Ovary (tissue), 9 donors: ENCODE data around the gene DCBLD1. TPM values are rescaled to one million over a fixed set of nuclear protein-coding genes. Genes with fewer than 3 reads are reported as not detected.

Source experiments
- DNase-seq, 5 donors: peaks; one replicate each; pipeline ENCODE4 v3.0.0-alpha.2; 2019 to 2020
- H3K27ac ChIP-seq, 2 donors: fragments of 200-600 bp; one replicate each; pipeline versions ENCODE4 v1.5.1 to v1.8.0; 2019 to 2022
- H3K27me3 ChIP-seq: fragments of 200-600 bp; one replicate; pipeline ENCODE4 v1.8.0; 2022
- H3K36me3 ChIP-seq: fragments of 200-600 bp; sonication (generic); one replicate; pipeline ENCODE4 v1.5.1; 2019
- H3K4me1 ChIP-seq: one replicate; pipeline ENCODE4 v1.8.1; 2013; ENCODE audit warnings: mild to moderate bottlenecking, moderate library complexity; ENCODE audit not compliant: insufficient read depth
- H3K4me3 ChIP-seq: fragments of 200-600 bp; sonication (generic); one replicate; pipeline ENCODE4 v1.5.1; 2017
- H3K9me3 ChIP-seq, 2 donors: fragments of 200-600 bp in 1 of 2; sonication (generic) in 1 of 2; one replicate each; pipeline versions ENCODE4 v1.5.1 to v1.8.1; 2013 to 2019; ENCODE audit warnings: mild to moderate bottlenecking in 1 of 2, moderate library complexity in 1 of 2
- EP300 ChIP-seq: sonication (generic); formaldehyde crosslinking; IDR thresholded peaks from one replicate; pipeline ENCODE4 v1.6.1; 2017; ENCODE audit warnings: antibody characterized with exemption
- POLR2A ChIP-seq: fragments of 450-650 bp; IDR thresholded peaks from one replicate; pipeline ENCODE4 v1.6.1; 2017; ENCODE audit warnings: antibody characterized with exemption, mild to moderate bottlenecking, moderate library complexity
- WGBS, 3 donors: extraction: QIAGEN DNeasy Blood & Tissue Kit in 1 of 3; methylation state at CpG; one replicate each; pipeline versions ENCODE4 v1.1.5 to v1.1.7; 2013 to 2017; 5-methylcytosine and 5-hydroxymethylcytosine counted together
- intact Hi-C, 4 donors: fragments of 100-400 bp; cut with DNase I; formaldehyde crosslinking; loops; one replicate each; pipeline versions ENCODE4 v1.11.0 to v1.15.1; 2022 to 2023
- polyA plus RNA-seq, 2 donors: library from polyadenylated mRNA; stranded (reverse); fragments of 200-250 nt in 1 of 2; fragments of 350-450 nt in 1 of 2; fragmentation: Illumina TruSeq in 1 of 2; extraction: RNeasy Lipid Tissue Mini Kit (QIAGEN cat#74804) in 1 of 2; gene quantifications; one replicate each; pipeline ENCODE4 v1.2.3, GENCODE V29; 2013 to 2014
- total RNA-seq, 7 donors: library from RNA; depleted of rRNA in 2 of 7; stranded (reverse); fragments of >200 nt in 2 of 7; fragmentation: NEBNext Ultra II Directional in 3 of 7; extraction: Animal tissue kit (Norgen Biotek cat#: 25700) in 3 of 7; gene quantifications; one replicate each; pipeline versions ENCODE4 v1.1.0 to v1.2.4, GENCODE V29; 2016 to 2023
- TF ChIP-seq, protein P1 (sequence below), 3 donors: fragments of 450-650 bp in 2 of 3; fragments of 200-600 bp in 1 of 3; IDR thresholded peaks; one replicate each; pipeline versions ENCODE4 v1.5.1 to v1.8.0; 2016 to 2022; ENCODE audit warnings: antibody characterized with exemption in 3 of 3, mild to moderate bottlenecking in 1 of 3
- donor health status: DM: no; HTN: no; CAD: no; lungs with moderate emphysema.
- donor health status: DM: no; HTN: no; CAD: no.
- donor health status: Bipolar disorder and iron deficiency.
- donor health status: DM: yes; HTN: yes; CAD: no.
- donor health status: DM: no; HTN: no; CAD: no.
- donor health status: DM: yes; HTN: yes; CAD: no.

Gene DCBLD1
- total and polyA plus RNA-seq, 9 donors = 2.3 to 9.2 (median 3.3) TPM

- TF ChIP-seq, protein P1, sequence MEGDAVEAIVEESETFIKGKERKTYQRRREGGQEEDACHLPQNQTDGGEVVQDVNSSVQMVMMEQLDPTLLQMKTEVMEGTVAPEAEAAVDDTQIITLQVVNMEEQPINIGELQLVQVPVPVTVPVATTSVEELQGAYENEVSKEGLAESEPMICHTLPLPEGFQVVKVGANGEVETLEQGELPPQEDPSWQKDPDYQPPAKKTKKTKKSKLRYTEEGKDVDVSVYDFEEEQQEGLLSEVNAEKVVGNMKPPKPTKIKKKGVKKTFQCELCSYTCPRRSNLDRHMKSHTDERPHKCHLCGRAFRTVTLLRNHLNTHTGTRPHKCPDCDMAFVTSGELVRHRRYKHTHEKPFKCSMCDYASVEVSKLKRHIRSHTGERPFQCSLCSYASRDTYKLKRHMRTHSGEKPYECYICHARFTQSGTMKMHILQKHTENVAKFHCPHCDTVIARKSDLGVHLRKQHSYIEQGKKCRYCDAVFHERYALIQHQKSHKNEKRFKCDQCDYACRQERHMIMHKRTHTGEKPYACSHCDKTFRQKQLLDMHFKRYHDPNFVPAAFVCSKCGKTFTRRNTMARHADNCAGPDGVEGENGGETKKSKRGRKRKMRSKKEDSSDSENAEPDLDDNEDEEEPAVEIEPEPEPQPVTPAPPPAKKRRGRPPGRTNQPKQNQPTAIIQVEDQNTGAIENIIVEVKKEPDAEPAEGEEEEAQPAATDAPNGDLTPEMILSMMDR (IDR thresholded peaks at IDR 0.05) = no peak
- TF ChIP-seq EP300 = no peak
- TF ChIP-seq POLR2A = no peak
- intact Hi-C loops = no loop called here
- H3K9me3 ChIP-seq = no peaks in the 10 kb centered on the region
- H3K4me1 ChIP-seq = no peaks in the 10 kb centered on the region
- no peaks in the 10 kb centered on the region for H3K36me3 ChIP-seq
- no peak overlapping the region for H3K27ac ChIP-seq
- no peak overlapping the region for H3K4me3 ChIP-seq
- 74 to 89% (median 85%) methylated on average over 4 of the region's 4 CpGs for WGBS, 3 donors
- no peak for DNase-seq
- no peaks in the 10 kb centered on the region for H3K27me3 ChIP-seq
Observed at GRCh38 chr6:117477988-117478852, 4.3 kb upstream of the DCBLD1 start.

DNA sequence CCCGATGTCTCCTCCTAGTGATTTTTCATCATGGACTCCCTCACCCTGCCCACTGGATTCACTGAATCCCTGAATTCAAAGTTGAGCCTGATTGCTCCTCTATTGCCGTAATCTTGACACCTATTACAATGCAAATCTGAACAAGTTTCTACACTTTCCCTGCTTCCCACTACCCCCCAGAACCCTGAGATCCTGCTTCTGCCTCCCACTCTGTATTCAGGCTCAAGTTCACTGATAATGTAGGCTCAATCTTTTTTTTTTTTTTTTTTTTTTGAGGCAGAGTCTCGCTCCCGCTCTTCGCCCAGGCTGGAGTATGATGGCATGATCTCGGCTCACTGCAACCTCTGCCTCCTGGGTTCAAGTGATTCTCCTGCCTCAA is 3.6 kb upstream of the DCBLD1 start:
- 87 to 93% (median 91%) methylated on average over 6 of the region's 6 CpGs for WGBS, 3 donors
- no peaks in the 10 kb centered on the region for H3K36me3 ChIP-seq
- intact Hi-C loops = no loop called here
- TF ChIP-seq, protein P1 (IDR thresholded peaks at IDR 0.05) = no peak
- no peak for TF ChIP-seq EP300
- TF ChIP-seq POLR2A = no peak
- no peaks in the 10 kb centered on the region for H3K27me3 ChIP-seq
- H3K4me3 ChIP-seq = no peak overlapping the region
- H3K4me1 ChIP-seq = no peaks in the 10 kb centered on the region
- no peak overlapping the region for H3K27ac ChIP-seq
- no peak for DNase-seq
- H3K9me3 ChIP-seq = no peaks in the 10 kb centered on the region

- no peak for TF ChIP-seq EP300
- TF ChIP-seq POLR2A = no peak
- TF ChIP-seq, protein P1 (IDR thresholded peaks at IDR 0.05) = no peak
- Histone ChIP-seq H3K4me1 (no peaks in the 10 kb centered on the region), H3K27me3 (no peaks in the 10 kb centered on the region), H3K36me3 (no peaks in the 10 kb centered on the region), H3K9me3 (no peaks in the 10 kb centered on the region), H3K4me3 (no peak overlapping the region), H3K27ac (no peak overlapping the region)
- intact Hi-C loops = no loop called here
- no peak for DNase-seq
- WGBS, 3 donors = 35 to 47% (median 42%) methylated on average over 3 of the region's 3 CpGs
Observed at GRCh38 chr6:117480651-117481050, 1.8 kb upstream of the DCBLD1 start.

GRCh38 chr6:117481278-117481925 is 1.1 kb upstream of the DCBLD1 start:
- TF ChIP-seq EP300 (no peak), POLR2A (no peak)
- TF ChIP-seq, protein P1 (IDR thresholded peaks at IDR 0.05) = no peak
- Histone ChIP-seq H3K4me1 (no peaks in the 10 kb centered on the region), H3K4me3 (no peak overlapping the region), H3K27me3 (no peaks in the 10 kb centered on the region), H3K36me3 (no peaks in the 10 kb centered on the region), H3K9me3 (no peaks in the 10 kb centered on the region), H3K27ac (no peak overlapping the region)
- intact Hi-C loops = no loop called here
- WGBS, 3 donors = 39 to 43% (median 42%) methylated on average over 22 of the region's 22 CpGs
- no peak for DNase-seq
